ENCODE data around the gene CRYBG1.

Gene CRYBG1

DNA sequence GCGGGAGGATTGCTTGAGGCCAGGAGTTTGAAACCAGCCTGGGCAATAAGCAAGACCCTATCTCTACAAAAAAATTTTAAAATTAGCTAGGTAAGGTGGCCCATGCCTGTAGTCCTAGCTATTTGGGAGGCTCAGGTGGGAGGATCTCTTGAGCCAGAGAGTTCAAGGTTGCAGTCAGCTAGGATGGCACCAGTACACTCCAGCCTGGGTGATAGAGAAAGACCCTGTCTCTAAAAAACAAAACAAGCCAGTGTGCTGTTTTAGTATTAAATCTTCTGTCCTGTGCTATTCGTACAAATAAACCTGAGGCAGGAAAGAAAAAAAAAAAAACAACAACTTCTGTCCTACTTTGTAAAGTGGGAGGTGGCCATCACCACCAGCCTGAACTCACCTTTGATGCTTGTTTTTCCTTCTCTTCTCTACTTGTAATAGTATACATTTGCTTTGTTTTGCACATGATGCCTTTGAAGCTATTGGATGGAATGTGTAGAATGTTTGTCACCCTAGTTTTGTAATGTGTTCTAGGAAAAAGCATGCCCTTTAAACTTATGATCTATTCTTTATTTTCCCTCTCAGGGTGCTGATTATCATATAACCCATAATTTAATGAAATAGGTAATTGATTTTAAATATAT lies 102.5 kb downstream of the CRYBG1 start:
- DNase-seq = no peak

DNA sequence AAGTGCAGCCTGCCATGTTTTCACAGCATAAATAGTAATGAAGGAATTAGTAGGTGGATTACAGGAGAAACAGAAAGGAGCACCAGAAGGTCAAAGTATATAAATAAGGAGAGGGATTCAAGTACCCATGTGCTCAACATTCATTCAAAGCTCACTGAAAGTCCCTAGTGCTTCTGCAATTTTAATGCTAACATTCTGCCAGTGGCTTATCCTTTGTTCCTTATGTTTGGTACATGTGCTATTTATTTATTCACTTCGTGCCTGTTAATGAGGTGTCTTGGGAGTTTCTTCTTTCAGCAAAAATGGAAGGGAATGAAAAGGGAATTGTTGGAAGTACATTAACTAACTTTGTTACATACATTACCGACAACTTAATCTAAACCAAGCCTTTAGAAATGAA lies 105.7 kb downstream of the CRYBG1 start:
- DNase-seq = no peak

DNA sequence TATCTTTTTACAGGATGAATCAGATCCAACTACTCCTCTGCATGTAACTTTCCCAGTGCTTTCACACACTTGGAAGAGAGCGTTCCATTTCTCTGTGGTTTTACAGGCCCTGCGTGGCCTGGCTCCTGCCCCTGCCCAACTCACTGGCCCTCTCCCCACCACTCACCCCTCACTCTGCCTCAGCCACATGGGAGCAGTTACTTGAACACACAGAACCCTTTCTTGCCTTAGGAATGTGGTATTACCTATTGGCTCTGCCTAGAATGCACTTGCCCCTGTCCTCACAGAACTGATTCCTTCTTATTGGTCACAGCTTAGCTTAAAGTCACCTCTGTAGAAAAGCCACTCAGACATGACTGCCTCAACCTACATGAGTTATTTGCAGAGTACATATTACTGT lies 108.4 kb downstream of the CRYBG1 start:
- no peak for DNase-seq

DNA sequence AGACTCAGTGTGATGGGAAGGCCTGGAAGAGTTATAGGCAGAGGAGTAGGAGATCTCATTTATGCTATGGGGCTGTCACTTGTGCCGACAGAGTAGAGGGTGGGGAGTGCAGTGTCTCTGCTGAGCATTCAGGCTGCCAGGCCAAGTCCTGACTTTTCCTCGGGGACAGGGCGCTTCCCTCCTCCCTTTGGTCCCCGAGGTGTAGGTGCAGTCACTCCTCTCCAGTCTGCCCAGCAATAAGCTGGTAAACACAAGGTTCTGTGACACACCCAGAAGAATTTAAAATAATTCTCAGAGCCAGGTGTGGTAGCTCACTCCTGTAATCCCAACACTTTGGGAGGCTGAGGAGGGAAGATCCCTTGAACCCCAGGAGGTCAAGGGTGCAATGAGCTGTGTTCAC lies 109.4 kb downstream of the CRYBG1 start:
- no peak for DNase-seq

DNA sequence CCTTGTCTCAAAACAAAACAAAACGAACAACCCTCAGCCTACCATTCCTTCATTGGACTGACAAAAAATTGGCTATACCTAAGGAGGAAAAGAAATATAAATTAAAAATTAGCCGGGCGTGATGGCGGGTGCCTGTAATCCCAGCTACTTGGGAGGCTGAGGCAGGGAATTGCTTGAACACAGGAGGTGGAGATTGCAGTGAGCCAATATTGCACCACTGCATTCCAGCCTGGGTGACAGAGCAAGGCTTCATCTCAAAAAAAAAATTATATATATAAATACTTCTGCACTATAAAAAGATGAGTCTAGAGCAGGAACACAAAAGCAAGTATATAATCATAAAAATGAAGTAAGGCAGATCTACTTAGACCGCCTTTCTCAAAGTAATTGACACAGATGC lies 109.8 kb downstream of the CRYBG1 start:
- peak; percentile 34 for DNase-seq

DNA sequence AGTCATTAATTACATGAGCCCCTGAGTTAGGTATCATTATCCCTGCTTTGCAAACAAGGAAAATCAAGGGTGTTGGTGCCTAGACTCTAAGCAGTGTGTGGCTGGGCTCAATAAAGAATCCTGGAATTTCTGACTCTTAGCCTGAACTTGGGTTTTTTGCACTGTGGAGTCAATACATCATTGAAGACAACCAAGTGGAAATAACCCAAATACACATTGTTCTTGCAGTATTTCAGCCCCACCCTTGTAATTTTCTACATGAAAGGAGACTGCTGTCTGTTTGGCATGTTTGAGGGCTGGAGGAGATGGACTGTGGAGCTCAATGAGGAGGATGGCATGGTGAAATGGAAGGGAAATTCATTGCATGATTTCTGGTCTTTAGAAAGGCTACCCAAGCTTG lies 110.3 kb downstream of the CRYBG1 start:
- no peak for DNase-seq

DNA sequence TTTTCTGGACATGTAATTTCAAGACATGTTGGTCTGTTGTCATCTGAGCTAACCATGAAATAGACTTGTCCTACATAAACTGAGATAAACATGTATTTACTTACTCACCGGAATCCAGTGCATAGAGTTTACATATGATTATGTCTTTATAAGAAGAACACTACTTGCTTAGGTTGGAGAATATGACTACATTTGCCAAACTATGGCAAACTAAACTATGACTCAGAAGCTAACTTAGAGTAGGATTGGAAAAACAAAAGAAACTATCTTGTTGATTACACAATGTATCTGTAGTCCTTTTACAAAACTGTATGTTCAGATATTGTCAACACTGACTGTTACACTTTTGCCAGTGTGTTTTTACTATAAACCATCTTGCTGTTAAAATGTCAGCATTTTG lies 113.3 kb downstream of the CRYBG1 start:
- DNase-seq = peak; percentile 67

DNA sequence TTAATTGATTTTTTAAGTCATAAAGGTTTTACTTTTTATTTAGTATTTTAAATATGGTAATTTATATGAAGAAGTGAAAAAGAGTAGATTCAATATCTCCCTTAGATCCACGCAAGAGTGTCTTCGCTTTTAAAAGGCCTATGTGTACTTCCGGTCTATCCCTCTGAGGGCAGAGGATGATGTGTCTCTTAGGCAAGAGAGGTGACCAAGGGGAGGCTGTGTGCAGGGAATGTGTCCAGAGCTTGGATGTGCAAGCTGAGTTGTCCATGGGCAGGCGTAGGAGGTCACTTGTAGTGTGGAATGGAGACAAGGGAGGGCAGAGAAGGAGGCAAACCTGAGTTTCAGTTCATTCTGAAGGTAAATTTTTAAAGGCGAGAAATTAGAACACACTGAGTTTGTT lies 113.9 kb downstream of the CRYBG1 start:
- DNase-seq = no peak

DNA sequence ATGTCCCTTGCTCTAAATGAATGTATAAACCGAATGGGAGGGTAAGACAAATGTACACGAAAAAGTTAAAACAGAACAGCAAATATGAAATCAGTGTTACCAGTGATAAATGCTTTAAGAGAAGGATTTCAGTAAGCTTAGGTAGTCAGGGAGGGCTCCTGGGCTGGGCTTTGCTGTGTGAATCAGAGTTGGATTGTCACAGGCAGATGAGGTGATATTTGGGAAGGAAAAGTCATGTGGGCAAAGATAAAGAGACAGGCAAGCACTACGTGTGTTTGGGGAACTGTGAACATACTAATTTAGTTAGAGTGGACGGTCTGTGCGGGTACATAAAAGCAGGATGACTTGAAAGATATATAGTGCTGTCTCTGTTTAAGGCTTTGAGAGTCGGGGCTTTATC lies 114.8 kb downstream of the CRYBG1 start:
- DNase-seq = peak; percentile 19

DNA sequence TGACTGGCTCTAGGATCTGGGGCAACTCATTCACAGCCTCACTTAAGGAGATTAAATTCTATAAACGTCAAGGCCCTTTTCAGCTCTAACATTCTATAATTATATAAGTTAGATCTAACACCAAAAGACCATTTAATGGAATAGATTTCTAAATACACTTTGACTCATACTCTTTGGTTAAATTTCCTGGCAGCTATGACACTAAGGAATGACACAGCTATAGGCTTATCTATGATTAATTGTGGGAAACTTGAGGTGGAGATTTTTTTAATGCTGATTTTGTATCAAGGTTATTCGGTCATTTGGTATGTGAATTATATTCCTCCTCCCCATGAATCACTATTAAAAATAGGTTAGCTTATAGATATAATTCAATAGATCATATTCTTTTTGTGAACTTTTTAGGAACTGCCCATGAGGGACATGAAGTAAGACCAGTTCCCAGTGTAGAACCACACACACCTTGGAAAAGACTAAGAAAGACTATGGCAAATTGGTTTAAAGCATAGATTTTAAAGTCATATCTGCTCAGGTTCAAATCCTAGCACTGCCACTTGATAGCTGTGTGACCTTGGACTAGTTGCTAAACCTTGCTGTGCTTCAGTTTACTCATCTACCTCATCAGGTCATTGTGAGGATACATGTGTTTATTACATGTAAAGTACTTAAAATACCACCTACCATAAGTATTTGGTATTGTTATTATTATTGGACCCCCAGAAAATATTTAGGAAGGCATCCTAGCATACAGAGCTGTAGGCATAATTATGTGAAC lies 116.0 kb downstream of the CRYBG1 start:
- peak; percentile 89 for DNase-seq

DNA sequence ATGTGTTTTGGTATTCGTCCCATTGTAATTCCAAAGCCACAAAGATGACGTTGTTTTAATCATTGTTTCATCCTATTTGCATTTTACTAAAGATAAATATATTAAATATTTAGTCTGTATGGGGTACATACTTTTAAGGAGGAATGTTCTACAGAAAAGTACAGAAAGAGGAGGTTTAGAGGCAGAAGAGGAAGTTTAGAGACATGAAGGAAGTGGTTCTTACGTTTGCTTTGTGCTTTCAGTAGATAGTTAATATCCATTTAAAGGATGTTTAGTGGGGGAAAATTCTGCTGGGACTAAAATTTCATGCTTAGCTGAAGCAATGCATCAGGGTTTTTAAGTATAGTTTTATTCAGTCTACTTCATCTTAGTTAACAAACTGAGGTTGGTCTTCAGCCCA lies 116.6 kb downstream of the CRYBG1 start:
- no peak for DNase-seq

DNA sequence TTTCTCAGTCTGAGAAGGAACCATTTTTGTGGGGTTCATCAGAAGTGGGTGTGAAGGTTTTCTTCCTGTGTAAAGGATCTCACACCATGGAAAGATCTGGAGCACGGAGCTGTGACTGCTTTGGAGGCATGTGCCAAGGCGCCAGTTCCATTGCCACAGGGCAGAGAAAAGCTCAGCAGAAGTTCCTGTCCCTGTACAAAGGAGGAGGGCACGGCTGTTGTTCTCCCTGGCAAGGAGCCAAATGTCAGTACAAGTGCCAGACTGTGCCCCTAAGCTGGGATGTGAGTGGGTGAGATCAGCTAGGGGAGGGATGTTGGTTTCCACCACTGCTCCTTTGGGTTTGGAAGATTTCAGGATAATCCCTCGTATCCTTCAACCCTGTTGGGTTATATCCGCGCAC lies 117.3 kb downstream of the CRYBG1 start:
- DNase-seq = no peak

DNA sequence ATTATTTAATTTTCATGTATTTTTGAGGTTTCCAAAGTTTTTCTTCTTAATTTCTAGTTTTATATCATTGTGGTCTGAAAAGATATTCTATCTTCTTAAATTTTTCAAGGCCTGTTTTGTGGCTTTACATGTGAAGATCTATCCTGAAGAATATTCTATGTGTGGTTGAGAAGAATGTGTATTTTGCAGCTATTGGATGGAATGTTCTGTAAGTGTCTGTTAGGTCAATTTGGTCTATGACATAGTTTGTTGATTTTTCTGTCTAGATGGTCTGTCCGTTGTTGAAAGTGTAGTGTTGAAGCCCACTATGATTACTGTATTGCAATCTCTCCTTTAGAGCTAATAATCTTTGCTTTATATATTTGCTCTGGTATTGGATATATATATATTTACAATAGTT lies 125.7 kb downstream of the CRYBG1 start:
- DNase-seq = no peak

DNA sequence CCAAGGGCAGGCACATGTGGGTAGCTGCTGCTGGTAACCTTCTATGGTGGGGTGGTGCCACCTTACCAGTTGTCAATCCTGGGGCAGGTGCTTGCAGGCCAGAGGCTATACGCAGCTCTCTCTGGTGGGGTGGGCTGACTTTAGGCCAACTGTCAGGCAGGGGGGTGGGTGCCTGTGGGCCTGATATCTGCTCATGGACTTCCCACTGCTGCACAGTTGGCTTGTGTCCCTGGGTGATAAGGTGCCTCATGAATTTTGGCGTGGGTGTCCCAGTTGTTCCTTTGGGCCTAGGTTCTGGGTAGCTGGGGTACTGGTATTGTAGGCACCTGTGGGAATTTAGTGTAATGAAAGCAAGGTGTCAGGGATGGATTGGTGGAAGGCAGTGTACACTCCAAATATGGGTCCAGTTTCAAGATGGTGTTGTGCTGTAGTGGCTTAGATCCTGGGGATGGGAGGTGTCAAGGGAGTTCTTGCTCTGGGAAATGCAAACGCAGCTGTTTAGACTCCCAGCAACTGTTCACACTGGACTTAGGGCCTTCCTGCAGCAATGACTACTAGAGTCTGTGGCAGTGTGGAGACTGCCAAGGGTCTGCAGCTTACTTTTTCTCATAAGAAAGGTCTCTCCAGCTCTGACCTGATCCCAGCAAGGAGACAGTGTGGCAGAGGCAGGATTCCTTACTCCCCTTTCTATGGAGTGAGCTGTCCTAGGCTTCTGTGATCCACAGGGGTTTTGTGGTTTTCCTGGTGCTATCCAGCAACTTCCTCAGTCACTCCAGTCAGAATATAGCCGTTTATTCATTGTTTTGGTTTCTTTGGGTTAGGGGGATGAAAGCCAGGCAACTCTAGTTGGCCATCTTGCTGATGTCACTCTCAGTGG lies 128.2 kb downstream of the CRYBG1 start:
- DNase-seq = peak; percentile 60

DNA sequence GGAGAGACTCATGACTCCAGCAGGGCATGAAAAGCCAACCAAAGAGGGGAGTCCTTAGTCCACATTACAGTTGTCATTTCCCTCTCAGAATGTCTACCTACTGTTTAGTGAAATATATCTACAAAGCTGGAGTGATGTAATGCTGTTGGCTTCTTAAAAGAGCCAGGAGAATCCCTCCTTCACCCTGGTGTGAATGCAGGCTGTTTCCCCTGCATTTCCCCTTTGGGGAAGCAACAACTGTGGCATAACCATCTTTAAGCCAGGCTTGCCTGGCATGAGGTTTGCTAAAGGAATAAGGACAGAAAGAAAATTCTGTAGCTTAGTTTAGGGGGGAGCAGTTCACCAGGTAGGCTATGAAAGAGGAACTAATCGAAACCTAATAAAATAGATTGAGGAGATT lies 129.5 kb downstream of the CRYBG1 start:
- no peak for DNase-seq

DNA sequence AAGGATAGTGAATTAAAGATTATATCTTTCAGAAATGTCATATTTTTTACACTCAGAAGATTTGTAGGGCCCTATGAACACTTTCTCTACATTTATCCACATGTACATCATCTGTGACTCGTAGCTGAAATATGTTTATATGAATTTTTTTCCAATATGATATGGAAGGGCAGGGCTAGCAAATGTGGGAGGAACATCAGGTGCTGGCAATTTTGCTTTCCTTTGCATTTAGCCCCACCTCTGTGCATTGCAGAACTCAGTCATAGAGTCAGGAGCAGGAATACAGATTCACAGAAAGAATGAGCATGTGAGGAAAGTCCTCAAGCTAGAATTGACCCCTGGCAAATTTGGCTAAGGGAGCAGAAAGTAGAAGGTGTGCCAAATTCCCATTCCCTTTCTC lies 129.9 kb downstream of the CRYBG1 start:
- no peak for DNase-seq

DNA sequence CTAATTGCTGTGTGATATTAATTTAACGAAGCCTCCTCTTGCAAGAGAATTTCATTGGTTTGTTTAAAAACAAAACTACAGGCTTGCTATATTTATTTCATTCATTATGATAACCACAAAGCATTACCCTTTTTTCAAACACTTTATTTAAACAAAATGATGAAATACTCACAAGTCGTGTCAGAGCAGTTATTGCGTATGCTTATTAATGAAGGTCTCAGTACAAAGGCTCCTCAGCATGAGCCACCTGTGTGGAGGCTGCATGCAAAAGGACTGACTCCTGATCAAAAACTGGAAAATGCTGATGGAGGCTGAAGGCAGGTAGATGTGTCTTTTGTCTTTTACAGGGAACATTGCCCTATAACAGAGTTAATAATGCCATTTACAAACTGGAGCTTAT lies 130.5 kb downstream of the CRYBG1 start:
- no peak for DNase-seq

DNA sequence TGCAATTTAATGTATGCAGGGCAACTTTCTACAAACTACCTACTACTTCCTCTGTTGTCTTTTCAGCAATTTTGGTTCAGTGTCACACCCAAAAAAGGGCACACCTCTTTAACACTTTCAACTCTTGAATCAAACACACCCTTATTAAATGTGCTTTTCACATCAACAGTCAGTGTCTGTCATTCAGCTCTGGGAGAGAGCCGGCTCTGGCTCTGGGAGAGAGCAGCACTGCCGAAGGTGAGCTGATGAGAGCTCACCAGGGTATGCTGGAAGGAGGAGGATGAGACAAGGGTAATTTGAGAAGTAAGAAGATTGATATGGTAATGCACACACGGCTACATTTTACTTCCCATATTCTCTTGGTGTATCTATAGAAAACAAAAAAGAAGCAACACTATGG lies 134.5 kb downstream of the CRYBG1 start:
- DNase-seq = no peak

DNA sequence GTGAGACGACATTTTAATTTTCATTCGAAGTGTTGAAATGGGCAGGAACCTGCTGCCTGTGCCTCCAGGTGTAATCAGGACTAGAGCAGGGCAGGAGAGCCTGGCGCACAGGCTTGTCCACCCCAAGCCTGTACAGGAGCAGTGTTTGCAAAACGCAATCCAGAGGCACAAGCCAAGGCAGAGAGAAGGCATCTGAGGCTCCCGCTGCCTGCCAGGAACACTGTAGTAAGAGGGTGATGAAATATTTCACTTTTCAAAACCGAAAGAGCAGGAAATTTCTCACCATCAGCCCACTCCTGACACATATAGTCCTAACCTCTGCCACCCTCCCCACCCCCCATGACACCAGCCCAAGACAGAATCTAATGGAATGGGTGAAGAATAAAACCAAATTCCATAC lies 136.3 kb downstream of the CRYBG1 start:
- DNase-seq = no peak

DNA sequence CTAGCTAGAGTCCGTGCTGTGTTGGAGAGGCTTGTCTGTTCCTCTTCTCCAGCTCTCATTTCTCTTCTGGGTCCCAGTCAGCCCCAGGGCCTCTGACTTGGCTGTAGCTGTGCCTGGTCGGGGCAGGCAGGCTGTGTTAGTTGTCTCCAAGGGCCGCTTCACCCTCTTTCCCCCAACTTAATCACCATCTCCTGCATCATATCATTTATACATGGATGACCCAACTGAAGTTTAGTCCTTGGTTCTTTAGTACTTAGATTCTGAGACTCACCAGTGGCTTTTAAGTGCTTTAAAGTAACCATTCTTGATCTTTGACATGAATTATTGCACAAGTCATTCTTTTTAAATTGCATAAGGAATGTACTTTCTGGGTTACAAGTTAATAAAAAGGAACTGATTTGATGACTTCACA lies 141.4 kb downstream of the CRYBG1 start:
- DNase-seq = no peak

DNA sequence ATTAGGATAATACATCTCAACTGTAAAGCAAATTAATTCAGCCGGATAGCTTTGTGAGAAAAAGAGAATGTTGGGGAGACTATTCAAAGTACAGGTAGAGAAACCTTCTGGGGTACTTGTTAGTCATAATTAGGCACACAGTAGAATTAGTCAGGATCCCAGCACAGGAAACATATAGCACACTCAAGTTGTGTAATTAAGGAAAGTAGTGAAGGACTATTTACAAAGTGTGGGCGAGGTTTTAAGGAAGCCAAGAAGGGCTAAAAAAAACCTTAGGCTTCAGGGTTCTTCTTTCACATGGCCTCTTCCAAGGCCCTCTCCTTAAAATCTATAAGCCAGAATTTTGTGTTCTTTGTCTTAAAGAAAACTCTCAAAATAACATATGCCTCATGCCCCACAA lies 142.0 kb downstream of the CRYBG1 start:
- DNase-seq = no peak

DNA sequence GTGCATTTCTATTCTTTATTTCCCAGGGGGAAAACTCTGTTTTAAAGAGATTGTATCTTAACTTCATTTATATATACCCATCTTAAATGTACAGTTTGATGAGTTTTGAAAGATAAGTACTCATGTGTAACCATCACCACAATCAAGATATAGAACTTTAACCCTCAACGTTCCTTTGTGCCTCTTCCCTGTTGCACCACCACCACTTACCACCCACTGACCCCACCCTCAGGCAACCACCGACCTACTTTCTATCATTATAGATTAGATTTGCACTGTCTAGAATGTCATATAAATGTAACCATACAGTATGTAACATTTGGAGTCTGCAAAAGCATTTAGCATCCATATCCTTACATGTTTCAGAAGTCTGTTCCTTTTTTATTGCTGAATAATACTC lies 147.8 kb downstream of the CRYBG1 start:
- no peak for DNase-seq

DNA sequence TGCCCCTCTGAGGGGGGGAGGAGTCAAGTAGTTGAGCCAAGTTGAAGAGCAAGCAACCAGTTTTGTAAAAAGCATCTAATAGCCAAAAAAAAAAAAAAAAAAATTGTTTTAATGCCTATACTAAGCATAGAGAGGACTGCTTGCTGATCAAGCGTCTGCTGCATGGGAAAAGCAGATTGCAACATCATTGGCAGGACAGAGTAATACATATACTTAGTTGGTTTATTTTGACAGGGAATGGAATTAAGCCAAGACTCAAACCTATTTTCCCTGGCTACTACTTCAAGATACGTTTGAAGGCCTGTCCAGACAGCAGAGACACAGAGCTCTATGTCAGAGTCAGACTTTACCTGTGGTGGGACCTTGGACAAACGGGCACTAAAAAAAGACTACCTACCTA lies 148.3 kb downstream of the CRYBG1 start:
- peak; percentile 50 for DNase-seq

Measured in fibroblast of skin of right quadriceps (primary cell).